Globus pallidus (tissue), 1 donor: ENCODE measurements around the gene EIF4G1.

Source experiments
- DNase-seq: peaks from one replicate; pipeline ENCODE4 v3.0.0-alpha.2; 2015; ENCODE audit warnings: low spot score

Gene EIF4G1

DNA sequence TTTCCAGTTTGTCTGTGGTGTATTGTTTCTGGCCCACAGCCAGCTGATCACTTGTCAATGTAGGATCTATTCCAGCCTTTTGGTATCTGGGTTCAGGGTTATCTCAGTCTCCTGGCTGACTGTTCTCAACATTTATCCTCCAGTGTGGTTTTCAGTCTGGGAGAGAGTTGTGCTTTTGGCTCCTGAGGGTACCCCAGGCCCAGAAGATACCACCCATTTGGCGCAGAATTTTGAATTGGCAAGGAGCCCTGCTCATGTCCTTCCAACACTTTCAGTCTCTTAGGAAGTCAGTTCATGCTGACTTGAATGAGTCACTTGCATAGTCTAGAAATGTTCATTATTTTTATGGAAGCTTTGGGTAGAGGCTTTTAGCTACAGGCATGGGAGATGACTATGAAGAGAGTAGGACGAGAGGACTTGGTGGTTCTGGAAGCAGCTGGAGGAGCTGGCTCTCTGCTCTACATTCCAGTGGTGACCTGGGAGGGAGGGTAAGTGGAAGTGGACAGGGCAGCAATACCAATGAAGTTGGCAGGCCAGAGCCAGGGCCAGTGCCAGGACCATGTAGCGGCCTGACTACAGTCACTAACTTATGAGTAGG is 54.3 kb downstream of the EIF4G1 start:
- peak; percentile 52 for DNase-seq

- peak; percentile 78 for DNase-seq
Observed at GRCh38 chr3:184371570-184372018, 57.2 kb downstream of the EIF4G1 start.

DNA sequence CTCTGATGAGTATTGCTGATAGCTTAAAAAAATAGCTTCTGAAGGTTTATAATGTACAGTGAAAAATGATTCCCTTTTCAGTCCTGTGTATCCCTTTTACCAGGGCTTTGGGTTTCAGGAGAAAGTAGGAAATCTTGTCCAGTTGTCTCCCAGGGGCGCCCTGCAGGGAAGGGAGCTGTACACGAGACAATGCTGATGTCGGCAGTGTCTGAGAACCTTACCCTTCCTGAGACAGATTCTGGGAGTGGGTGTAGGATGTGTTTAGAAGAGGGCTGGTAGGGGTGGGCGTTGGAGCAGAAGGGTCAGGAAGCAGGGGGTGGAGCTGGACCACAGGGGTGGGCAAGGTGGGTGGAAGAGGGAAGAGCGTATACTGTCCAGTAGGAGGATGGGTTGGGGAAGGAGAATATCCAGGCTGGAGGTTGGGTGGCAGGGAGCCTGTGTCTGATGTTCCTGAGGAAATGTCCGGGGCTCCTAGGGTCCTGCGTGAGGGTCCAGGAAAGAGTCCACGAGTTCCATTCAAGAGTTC is 58.0 kb downstream of the EIF4G1 start:
- DNase-seq = no peak

DNA sequence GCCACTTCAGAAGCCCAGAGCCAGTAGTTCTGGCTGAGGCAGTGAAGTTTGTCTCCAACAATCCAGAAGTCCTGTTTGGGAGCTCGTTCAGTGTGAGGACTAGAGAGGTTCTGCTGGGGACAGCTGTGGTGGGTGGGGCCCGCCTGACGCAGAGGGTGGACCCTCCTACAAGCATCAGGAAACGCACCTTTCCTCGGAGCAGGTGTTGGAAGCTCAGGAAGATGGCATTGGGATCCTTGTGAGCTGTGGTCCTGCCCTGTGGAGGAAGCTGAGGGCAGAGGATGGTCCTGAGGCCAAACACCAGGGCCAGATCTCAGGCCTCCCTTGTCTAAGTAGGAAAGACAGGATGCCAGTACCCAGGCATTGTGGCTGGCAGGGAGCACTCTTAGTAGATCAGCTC is 58.5 kb downstream of the EIF4G1 start:
- DNase-seq = no peak

- no peak for DNase-seq
Observed at GRCh38 chr3:184373422-184373821, 59.0 kb downstream of the EIF4G1 start.

GRCh38 chr3:184375747-184376461 is 61.5 kb downstream of the EIF4G1 start:
- DNase-seq = no peak

DNA sequence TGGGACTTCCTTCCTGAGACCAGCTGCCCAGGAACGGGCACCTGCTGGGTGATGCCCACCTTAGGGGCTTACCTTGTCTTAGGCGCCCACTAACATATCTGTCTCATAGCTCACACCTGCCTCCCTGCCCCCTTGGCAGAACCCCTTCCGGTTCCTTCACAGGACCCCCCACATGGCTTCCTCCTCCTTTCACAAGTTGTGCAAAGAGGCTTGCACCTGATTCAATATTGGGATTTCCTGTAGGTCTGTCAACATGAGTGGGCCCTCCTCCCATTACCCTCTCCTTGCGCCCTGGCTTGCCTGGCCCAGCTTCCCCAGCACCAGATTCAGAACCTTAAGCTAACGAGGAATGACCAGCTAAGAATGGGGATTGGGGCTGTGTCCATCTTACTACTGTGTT is 63.0 kb downstream of the EIF4G1 start:
- DNase-seq = no peak

GRCh38 chr3:184377882-184378445 is 63.6 kb downstream of the EIF4G1 start, which contains the start of gene THPO:
Gene THPO, minus strand, starts transcription at chr3:184378207. Its CDS starts 1,948 bp downstream, at chr3:184376259.
- DNase-seq = no peak

DNA sequence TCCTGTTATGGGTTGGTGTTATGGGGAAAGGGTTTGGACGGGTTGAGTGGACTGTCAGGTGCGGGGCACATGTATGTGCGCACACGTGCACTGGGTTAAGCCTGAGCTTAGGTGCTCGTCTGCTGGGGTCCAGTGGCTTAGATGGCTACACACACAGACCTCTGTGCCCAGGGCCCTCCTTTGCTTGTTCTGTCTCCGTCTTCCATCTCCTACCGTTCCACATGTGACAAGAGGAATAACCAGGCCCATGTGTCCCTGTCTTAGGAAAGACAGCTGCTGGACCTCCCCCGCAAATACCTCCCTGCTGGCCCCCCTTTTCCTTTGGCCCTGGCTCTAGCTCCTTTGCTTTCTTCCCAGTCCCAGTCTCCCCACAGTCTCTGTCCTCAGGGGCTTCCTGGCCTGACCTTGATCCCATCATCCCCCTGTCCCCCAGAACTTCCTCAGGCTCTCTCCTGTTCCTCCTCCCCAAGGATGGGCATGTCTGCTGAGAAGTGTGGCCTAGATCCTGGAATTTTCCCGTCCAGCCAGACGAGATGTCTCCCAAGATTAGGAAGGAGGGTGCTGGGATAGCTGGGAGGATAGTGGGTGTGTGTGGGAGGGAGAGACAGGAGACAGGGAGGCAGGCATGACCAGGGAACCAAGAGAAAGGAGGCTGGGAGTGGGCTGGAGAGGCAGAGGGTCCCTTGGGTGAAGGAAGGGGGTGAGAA is 64.4 kb downstream of the EIF4G1 start:
- DNase-seq = no peak

GRCh38 chr3:184379358-184380184 is 65.2 kb downstream of the EIF4G1 start, which contains the start of gene CHRD:
Gene CHRD, plus strand, starts transcription at chr3:184380054. Its CDS starts 265 bp downstream, at chr3:184380319.
- no peak for DNase-seq

- peak; percentile 38 for DNase-seq
Observed at GRCh38 chr3:184380185-184380626, 65.8 kb downstream of the EIF4G1 start.

- DNase-seq = no peak
Observed at GRCh38 chr3:184380627-184381260, 66.3 kb downstream of the EIF4G1 start.

DNA sequence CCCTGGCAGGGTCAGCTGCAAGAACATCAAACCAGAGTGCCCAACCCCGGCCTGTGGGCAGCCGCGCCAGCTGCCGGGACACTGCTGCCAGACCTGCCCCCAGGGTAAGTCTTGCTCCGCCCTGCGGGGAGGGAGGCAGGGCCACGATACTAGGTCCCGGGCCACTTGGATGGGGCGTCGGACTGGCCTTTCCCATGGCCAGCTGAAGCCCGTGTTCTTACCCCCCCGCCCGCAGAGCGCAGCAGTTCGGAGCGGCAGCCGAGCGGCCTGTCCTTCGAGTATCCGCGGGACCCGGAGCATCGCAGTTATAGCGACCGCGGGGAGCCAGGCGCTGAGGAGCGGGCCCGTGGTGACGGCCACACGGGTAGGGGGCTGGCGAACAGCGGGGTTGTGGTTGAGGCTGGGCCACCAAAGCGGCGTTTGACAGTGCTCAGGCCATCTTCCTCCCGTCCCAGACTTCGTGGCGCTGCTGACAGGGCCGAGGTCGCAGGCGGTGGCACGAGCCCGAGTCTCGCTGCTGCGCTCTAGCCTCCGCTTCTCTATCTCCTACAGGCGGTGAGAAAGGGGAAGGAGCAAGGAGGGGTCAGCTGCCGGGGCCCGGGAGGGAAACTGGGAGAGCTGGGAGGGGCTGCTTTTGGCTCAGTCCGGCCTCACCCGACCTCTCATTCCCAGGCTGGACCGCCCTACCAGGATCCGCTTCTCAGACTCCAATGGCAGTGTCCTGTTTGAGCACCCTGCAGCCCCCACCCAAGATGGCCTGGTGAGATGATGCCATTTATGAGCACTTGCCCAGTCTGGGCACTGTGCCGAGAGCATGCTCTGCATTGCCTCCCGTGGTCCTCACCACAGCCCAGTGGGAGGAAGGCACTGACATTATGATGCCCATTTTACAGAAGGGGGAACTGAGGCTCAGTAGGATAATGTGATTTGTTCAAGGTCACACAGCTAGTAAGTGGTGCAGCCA is 67.1 kb downstream of the EIF4G1 start:
- DNase-seq = no peak

DNA sequence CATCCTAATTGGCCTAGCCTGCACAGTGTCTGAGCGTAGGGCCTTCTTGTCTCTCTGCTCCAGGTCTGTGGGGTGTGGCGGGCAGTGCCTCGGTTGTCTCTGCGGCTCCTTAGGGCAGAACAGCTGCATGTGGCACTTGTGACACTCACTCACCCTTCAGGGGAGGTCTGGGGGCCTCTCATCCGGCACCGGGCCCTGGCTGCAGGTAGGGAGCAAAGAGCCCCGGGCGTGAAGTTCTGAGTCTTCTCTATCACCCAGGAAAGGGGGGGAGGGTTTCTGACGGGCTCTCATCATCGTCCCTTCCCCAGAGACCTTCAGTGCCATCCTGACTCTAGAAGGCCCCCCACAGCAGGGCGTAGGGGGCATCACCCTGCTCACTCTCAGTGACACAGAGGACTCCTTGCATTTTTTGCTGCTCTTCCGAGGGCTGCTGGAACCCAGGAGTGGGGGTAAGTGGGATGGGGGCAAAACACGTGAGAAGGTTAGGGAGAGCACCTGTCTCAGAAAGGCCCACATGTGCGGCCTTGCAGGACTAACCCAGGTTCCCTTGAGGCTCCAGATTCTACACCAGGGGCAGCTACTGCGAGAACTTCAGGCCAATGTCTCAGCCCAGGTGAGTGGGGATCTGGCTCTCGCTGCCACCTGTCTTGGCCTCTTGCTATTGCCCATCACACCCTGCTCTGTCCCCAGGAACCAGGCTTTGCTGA is 68.1 kb downstream of the EIF4G1 start:
- DNase-seq = no peak

DNA sequence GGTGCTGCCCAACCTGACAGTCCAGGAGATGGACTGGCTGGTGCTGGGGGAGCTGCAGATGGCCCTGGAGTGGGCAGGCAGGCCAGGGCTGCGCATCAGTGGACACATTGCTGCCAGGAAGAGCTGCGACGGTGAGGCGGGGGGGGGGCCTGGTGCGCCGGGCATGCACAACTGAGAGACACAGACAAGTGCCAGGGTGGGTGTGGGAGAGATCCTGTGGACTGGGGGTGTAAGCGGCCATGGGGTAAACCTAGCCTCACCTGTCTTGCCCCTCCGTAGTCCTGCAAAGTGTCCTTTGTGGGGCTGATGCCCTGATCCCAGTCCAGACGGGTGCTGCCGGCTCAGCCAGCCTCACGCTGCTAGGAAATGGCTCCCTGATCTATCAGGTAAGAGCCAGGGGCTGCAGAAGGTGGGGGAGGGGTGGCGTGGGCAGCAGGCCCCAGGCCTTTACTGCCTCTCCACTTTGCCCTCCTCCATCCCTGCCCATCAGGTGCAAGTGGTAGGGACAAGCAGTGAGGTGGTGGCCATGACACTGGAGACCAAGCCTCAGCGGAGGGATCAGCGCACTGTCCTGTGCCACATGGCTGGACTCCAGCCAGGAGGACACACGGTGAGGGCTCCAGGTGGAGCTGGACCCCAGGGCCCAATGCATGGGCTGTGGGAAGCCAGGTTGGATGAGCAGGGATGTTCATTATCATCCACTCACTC is 68.8 kb downstream of the EIF4G1 start:
- no peak for DNase-seq

DNA sequence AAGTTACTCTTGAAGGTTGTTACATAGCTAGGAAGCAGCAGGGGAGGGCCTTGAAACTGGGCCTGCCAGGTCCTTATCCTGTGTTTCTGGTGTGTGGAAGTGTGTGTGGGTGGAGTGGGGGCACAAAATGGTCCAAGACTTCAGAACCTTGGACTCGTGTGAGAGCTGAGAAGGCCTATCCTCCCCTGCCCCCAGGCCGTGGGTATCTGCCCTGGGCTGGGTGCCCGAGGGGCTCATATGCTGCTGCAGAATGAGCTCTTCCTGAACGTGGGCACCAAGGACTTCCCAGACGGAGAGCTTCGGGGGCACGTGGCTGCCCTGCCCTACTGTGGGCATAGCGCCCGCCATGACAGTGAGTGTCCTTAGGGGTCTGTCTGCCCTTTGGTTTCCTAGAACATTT is 69.9 kb downstream of the EIF4G1 start:
- no peak for DNase-seq
